GM12864 (cell line): ENCODE data around the gene EPHA2.

Source experiments
- DNase-seq: peaks from one replicate; pipeline ENCODE4 v3.0.0-alpha.2; 2011; ENCODE audit warnings: low read depth
- H3K4me3 ChIP-seq: 2 replicates; pipeline ENCODE4 v1.5.1; 2011; ENCODE audit warnings: mild to moderate bottlenecking, low read depth, low read length, control low read depth
- TF ChIP-seq, protein P1 (sequence below): IDR thresholded peaks from 2 replicates; pipeline ENCODE4 v1.5.1; 2011; ENCODE audit warnings: low read depth, mild to moderate bottlenecking, moderate library complexity, low read length, control low read depth, inconsistent platforms; ENCODE audit errors: missing control alignments

The EPHA2 gene

DNA sequence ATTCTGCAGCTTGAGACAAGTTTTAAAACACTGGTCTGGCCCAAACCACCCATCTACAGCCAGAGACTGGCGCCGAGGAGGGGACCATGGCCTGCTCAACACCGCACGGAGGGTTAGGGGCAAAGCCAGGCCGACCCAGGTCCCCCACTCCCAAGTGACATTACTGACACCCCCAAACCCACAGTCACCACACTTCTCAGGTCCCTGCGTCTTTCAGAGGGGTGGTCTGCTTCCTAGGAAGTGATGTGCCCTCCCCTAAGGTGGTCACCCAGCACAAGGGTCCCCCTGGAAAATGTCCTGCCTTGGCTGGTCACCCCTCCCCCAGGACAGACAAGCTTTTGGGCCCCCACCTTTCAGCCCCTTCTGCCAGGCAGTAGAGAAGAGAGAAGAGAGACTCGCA is 20.8 kb upstream of the EPHA2 start:
- no peak overlapping the region for H3K4me3 ChIP-seq
- no peak for DNase-seq
- TF ChIP-seq, protein P1, sequence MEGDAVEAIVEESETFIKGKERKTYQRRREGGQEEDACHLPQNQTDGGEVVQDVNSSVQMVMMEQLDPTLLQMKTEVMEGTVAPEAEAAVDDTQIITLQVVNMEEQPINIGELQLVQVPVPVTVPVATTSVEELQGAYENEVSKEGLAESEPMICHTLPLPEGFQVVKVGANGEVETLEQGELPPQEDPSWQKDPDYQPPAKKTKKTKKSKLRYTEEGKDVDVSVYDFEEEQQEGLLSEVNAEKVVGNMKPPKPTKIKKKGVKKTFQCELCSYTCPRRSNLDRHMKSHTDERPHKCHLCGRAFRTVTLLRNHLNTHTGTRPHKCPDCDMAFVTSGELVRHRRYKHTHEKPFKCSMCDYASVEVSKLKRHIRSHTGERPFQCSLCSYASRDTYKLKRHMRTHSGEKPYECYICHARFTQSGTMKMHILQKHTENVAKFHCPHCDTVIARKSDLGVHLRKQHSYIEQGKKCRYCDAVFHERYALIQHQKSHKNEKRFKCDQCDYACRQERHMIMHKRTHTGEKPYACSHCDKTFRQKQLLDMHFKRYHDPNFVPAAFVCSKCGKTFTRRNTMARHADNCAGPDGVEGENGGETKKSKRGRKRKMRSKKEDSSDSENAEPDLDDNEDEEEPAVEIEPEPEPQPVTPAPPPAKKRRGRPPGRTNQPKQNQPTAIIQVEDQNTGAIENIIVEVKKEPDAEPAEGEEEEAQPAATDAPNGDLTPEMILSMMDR, result no peak

GRCh38 chr1:16175610-16176553 is 20.0 kb upstream of the EPHA2 start:
- TF ChIP-seq, protein P1, result no peak
- DNase-seq, result no peak
- H3K4me3 ChIP-seq, result no peak overlapping the region

- TF ChIP-seq, protein P1, result no peak
- DNase-seq, result no peak
- H3K4me3 ChIP-seq, result no peak overlapping the region
Observed at GRCh38 chr1:16174886-16175598, 19.2 kb upstream of the EPHA2 start.

DNA sequence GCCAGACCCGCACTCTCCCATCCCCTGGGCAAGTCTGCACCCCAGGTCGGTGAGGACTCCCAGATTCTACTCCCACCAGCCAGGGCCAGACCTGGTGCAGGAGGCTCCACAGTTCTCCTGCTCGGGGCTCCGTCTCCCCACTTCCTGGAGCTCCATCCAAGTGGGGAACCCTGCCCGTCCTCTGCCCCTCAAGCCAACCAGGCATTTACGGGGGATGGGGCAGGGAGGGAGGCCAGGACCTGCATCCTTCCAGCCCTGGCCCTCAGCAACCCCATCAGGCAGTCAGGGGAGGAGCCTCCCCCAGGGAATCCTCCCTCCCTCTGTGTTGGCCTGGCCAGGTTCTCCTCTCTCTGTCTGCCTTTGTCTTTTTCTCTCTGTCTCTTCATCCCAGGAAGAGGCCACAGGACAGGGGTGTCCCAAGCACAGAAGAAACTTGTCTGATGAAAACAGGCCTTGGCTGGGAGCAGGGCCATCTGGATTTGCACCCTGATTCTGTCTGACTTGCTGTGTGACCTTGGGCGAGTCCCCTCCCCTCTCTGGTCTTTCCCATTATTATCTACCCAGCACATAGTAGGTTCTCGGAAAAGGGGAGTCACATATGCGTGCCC is 18.5 kb upstream of the EPHA2 start:
- TF ChIP-seq, protein P1, result no peak
- DNase-seq, result no peak
- H3K4me3 ChIP-seq, result no peak overlapping the region

GRCh38 chr1:16173447-16174260 is 17.8 kb upstream of the EPHA2 start:
- H3K4me3 ChIP-seq, result no peak overlapping the region
- TF ChIP-seq, protein P1, result no peak

DNA sequence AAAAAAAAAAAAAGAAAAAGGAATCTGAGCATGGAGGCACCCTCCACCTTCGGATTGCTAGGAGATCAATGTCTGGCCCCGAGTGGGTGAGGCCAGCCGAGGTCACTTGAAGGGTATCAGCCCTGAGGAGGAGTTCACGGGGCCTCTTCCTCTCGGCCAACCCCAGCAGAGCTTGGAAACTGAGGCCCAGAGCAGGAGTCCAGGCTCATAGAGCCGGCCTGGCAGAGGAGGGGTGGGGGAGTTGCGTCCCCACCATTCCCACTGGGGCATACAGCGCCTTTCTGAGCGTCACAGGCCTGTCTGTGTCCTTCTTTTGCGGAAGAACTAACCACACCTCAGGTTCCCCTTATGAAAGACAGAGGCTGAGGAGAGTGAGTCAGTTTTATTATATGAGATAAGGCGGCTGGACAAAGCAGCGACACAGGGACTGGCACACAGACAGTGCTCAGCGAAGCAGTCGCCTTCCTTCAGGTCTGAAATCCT is 17.1 kb upstream of the EPHA2 start:
- no peak overlapping the region for H3K4me3 ChIP-seq
- DNase-seq, result no peak
- TF ChIP-seq, protein P1, result no peak

More at GRCh38 chr1:16173447-16174260, 17.8 kb upstream of the EPHA2 start:
- no peak for DNase-seq
